Kidney epithelial cell (primary cell): ENCODE measurements around the gene MAPKAPK5. TPM values are rescaled to one million over a fixed set of nuclear protein-coding genes. Genes with fewer than 3 reads are reported as not detected.

Experiments
- DNase-seq: peaks from one replicate; pipeline ENCODE4 v3.0.0-alpha.2; 2010; ENCODE audit warnings: low read depth
- H3K27me3 ChIP-seq: 2 replicates; pipeline ENCODE4 v1.6.0; 2011; ENCODE audit warnings: low read length; ENCODE audit not compliant: control insufficient read depth, insufficient read depth
- H3K36me3 ChIP-seq: 2 replicates; pipeline ENCODE4 v1.5.1; 2011; ENCODE audit warnings: low read length; ENCODE audit not compliant: control insufficient read depth, insufficient read depth
- H3K4me3 ChIP-seq: 2 replicates; pipeline ENCODE4 v1.5.1; 2011; ENCODE audit warnings: low read depth, mild to moderate bottlenecking, control low read depth, low read length
- CTCF ChIP-seq: IDR thresholded peaks from 2 replicates; pipeline ENCODE4 v1.5.1; 2011; ENCODE audit warnings: mild to moderate bottlenecking, moderate library complexity, low read length, control low read depth, inconsistent platforms; ENCODE audit not compliant: insufficient read depth, poor library complexity, severe bottlenecking
- total RNA-seq: library from RNA; depleted of rRNA; stranded (reverse); fragments of >200 nt; gene quantifications from 2 replicates; pipeline ENCODE4 v1.2.3, GENCODE V29; 2015

Gene MAPKAPK5
- total RNA-seq, 1 donor from 2014 or later, result 58.2 TPM

GRCh38 chr12:111840807-111841206, 1.2 kb upstream of the MAPKAPK5 start:
- no peak for DNase-seq
- peak overlapping the region; percentile 85 for H3K4me3 ChIP-seq
- no peaks in the 10 kb centered on the region for H3K27me3 ChIP-seq
- no peak for TF ChIP-seq CTCF
- no peaks in the 10 kb centered on the region for H3K36me3 ChIP-seq

- DNase-seq, result no peak
- TF ChIP-seq CTCF, result no peak
- H3K4me3 ChIP-seq, result peak overlapping the region; percentile 85
- H3K36me3 ChIP-seq, result no peaks in the 10 kb centered on the region
- no peaks in the 10 kb centered on the region for H3K27me3 ChIP-seq
Measured at GRCh38 chr12:111841236-111841749, 735 bp upstream of the MAPKAPK5 start.

- Histone ChIP-seq H3K4me3 (peak overlapping the region; percentile 85), H3K36me3 (no peaks in the 10 kb centered on the region), H3K27me3 (no peaks in the 10 kb centered on the region)
- DNase-seq, result no peak
- no peak for TF ChIP-seq CTCF
Measured at GRCh38 chr12:111842556-111843396, 748 bp downstream of the MAPKAPK5 start.

GRCh38 chr12:111846016-111846415, 4.0 kb downstream of the MAPKAPK5 start:
- no peak for TF ChIP-seq CTCF
- H3K36me3 ChIP-seq, result no peaks in the 10 kb centered on the region
- no peaks in the 10 kb centered on the region for H3K27me3 ChIP-seq
- no peak overlapping the region for H3K4me3 ChIP-seq
- DNase-seq, result no peak

- H3K36me3 ChIP-seq, result no peaks in the 10 kb centered on the region
- H3K27me3 ChIP-seq, result no peaks in the 10 kb centered on the region
- DNase-seq, result no peak
- no peak for TF ChIP-seq CTCF
- H3K4me3 ChIP-seq, result no peak overlapping the region
Measured at GRCh38 chr12:111850526-111850925, 8.5 kb downstream of the MAPKAPK5 start.
